ENCODE results near the gene CMIP.
"Not testable (repeated sequence)": the region's sequence is repeated elsewhere in the genome, so short reads cannot be mapped to it uniquely, and the experiment has no call there.

CMIP gene

GRCh38 chr16:81519301-81520150, 74.9 kb downstream of the CMIP start:
- no peak for DNase-seq

GRCh38 chr16:81520151-81520470, 75.5 kb downstream of the CMIP start:
- no peak for DNase-seq

- DNase-seq, result no peak
These were observed 76.0 kb downstream of the CMIP start for GRCh38 chr16:81520560-81521135.

GRCh38 chr16:81521141-81521626, 76.6 kb downstream of the CMIP start:
- no peak for DNase-seq

GRCh38 chr16:81522108-81522701, 77.6 kb downstream of the CMIP start:
- no peak for DNase-seq

- not testable (repeated sequence) for DNase-seq
These were observed 78.2 kb downstream of the CMIP start for GRCh38 chr16:81522851-81523250.

GRCh38 chr16:81523387-81524115, 78.9 kb downstream of the CMIP start:
- DNase-seq, result no peak

- DNase-seq, result no peak
These were observed 79.8 kb downstream of the CMIP start for GRCh38 chr16:81524382-81524781.

GRCh38 chr16:81524885-81525284, 80.3 kb downstream of the CMIP start:
- not testable (repeated sequence) for DNase-seq

- DNase-seq, result no peak
These were observed 81.6 kb downstream of the CMIP start for GRCh38 chr16:81526199-81526598.

GRCh38 chr16:81526935-81527334, 82.3 kb downstream of the CMIP start:
- no peak for DNase-seq

- DNase-seq, result no peak
These were observed 83.0 kb downstream of the CMIP start for GRCh38 chr16:81527477-81528178.

- no peak for DNase-seq
These were observed 83.6 kb downstream of the CMIP start for GRCh38 chr16:81528256-81528655.

- no peak for DNase-seq
These were observed 85.7 kb downstream of the CMIP start for GRCh38 chr16:81530296-81530721.

- DNase-seq, result no peak
These were observed 86.2 kb downstream of the CMIP start for GRCh38 chr16:81530814-81531213.

- DNase-seq, result no peak
These were observed 86.8 kb downstream of the CMIP start for GRCh38 chr16:81531419-81531821.

GRCh38 chr16:81532491-81533174, 88.0 kb downstream of the CMIP start:
- DNase-seq, result peak; percentile 12

GRCh38 chr16:81533175-81533507, 88.5 kb downstream of the CMIP start:
- no peak for DNase-seq

GRCh38 chr16:81535679-81536360, 91.2 kb downstream of the CMIP start:
- no peak for DNase-seq

GRCh38 chr16:81536648-81537047, 92.0 kb downstream of the CMIP start:
- no peak for DNase-seq

- DNase-seq, result no peak
These were observed 93.3 kb downstream of the CMIP start for GRCh38 chr16:81537721-81538561.

All from right hindlimb (tissue), 1 donor.